GM23338 (cell line): Measurements from ENCODE around the gene SPON2. TPM values are rescaled to one million over a fixed set of nuclear protein-coding genes. Genes with fewer than 3 reads are reported as not detected.

Source experiments
- ATAC-seq: fragments of 200-7000 bp; cut with Tn5 transposase; 3 replicates; pipeline ENCODE4 v1.9.1; 2020
- DNase-seq: peaks from one replicate; pipeline ENCODE4 v3.0.0-alpha.2; 2015; ENCODE audit warnings: low spot score
- H2AFZ ChIP-seq: fragments of 200-600 bp; sonication (generic); 2 replicates; pipeline ENCODE4 v1.8.0; 2016; ENCODE audit warnings: antibody characterized with exemption, mild to moderate bottlenecking, moderate library complexity
- H3F3A ChIP-seq: fragments of 200-600 bp; sonication (generic); replicated peaks from 2 replicates; pipeline ENCODE4 v1.8.0; 2017; ENCODE audit warnings: antibody characterized with exemption, mixed run types, low read depth
- H3K27ac ChIP-seq: fragments of 200-600 bp; sonication (generic); 2 replicates; pipeline ENCODE4 v1.6.1; 2016; ENCODE audit warnings: low read depth
- H3K27me3 ChIP-seq: fragments of 200-600 bp; sonication (generic); 2 replicates; pipeline ENCODE4 v1.8.0; 2016; ENCODE audit warnings: mild to moderate bottlenecking, mixed run types, moderate library complexity; ENCODE audit not compliant: insufficient read depth
- H3K36me3 ChIP-seq: fragments of 200-600 bp; sonication (generic); 2 replicates; pipeline ENCODE4 v1.8.0; 2016; ENCODE audit warnings: mild to moderate bottlenecking; ENCODE audit not compliant: insufficient read depth
- H3K4me1 ChIP-seq: fragments of 200-600 bp; sonication (generic); 2 replicates; pipeline ENCODE4 v1.8.0; 2016; ENCODE audit warnings: mild to moderate bottlenecking, moderate library complexity; ENCODE audit not compliant: insufficient read depth
- H3K4me2 ChIP-seq: fragments of 200-600 bp; sonication (generic); 2 replicates; pipeline ENCODE4 v1.7.1; 2017; ENCODE audit warnings: mixed run types
- H3K4me3 ChIP-seq: fragments of 200-600 bp; sonication (generic); 2 replicates; pipeline ENCODE4 v1.6.1; 2016; ENCODE audit warnings: mixed run types
- H3K79me2 ChIP-seq: fragments of 200-600 bp; sonication (generic); replicated peaks from 2 replicates; pipeline ENCODE4 v1.8.0; 2017; ENCODE audit warnings: mild to moderate bottlenecking; ENCODE audit not compliant: insufficient read depth
- H3K9me2 ChIP-seq: fragments of 200-600 bp; sonication (generic); 2 replicates; pipeline ENCODE4 v1.8.0; 2017; ENCODE audit not compliant: insufficient read depth
- H4K20me1 ChIP-seq: fragments of 200-600 bp; sonication (generic); replicated peaks from 2 replicates; pipeline ENCODE4 v1.8.0; 2017; ENCODE audit warnings: mild to moderate bottlenecking; ENCODE audit not compliant: insufficient read depth
- H3K27ac Mint-ChIP-seq: 2 replicates; pipeline ENCODE4 v1.8.0; 2020; ENCODE audit warnings: inconsistent platforms, mild to moderate bottlenecking, moderate library complexity, mixed read lengths
- H3K27me3 Mint-ChIP-seq: 3 replicates; pipeline ENCODE4 v1.8.0; 2022; ENCODE audit warnings: low read depth, mild to moderate bottlenecking, moderate library complexity, mixed read lengths, inconsistent platforms; ENCODE audit not compliant: insufficient read depth, poor library complexity
- H3K36me3 Mint-ChIP-seq: 3 replicates; pipeline ENCODE4 v1.8.0; 2021; ENCODE audit warnings: low read depth, mild to moderate bottlenecking, inconsistent platforms, moderate library complexity, mixed read lengths
- H3K4me1 Mint-ChIP-seq: 3 replicates; pipeline ENCODE4 v1.8.0; 2020; ENCODE audit warnings: mild to moderate bottlenecking, inconsistent platforms, mixed read lengths
- H3K4me3 Mint-ChIP-seq: 3 replicates; pipeline ENCODE4 v1.8.0; 2021; ENCODE audit warnings: moderate library complexity, mild to moderate bottlenecking, inconsistent platforms, mixed read lengths
- H3K9me3 Mint-ChIP-seq: 3 replicates; pipeline ENCODE4 v1.8.0; 2020; ENCODE audit warnings: moderate library complexity, mild to moderate bottlenecking, inconsistent platforms, mixed read lengths
- EZH2 ChIP-seq: fragments of 200-600 bp; sonication (generic); IDR thresholded peaks from one replicate; pipeline ENCODE4 v1.8.0; 2017; ENCODE audit warnings: antibody characterized with exemption, mild to moderate bottlenecking, low read depth; ENCODE audit not compliant: unreplicated experiment
- POLR2AphosphoS5 ChIP-seq: IDR thresholded peaks from 2 replicates; pipeline ENCODE4 v1.6.1; 2016; ENCODE audit warnings: antibody characterized with exemption, low read depth
- REST ChIP-seq: IDR thresholded peaks from one replicate; pipeline ENCODE4 v1.6.1; 2018; ENCODE audit warnings: antibody characterized with exemption; ENCODE audit not compliant: unreplicated experiment
- ZNF114 ChIP-seq: fragments of 250-450 bp; sonication (Bioruptor Pico); IDR thresholded peaks from 2 replicates; pipeline ENCODE4 v1.5.0; 2020; ENCODE audit warnings: mild to moderate bottlenecking, moderate library complexity
- ZNF331 ChIP-seq: fragments of 250-450 bp; sonication (Bioruptor Pico); IDR thresholded peaks from 2 replicates; pipeline ENCODE4 v1.5.0; 2020; ENCODE audit warnings: low read depth, mild to moderate bottlenecking, moderate library complexity
- ZNF462 ChIP-seq: fragments of 250-450 bp; sonication (Bioruptor Pico); IDR thresholded peaks from 2 replicates; pipeline ENCODE4 v1.5.0; 2020; ENCODE audit warnings: mild to moderate bottlenecking, moderate library complexity
- polyA plus RNA-seq: library from polyadenylated mRNA; unstranded; fragments of >200 nt; fragmentation: Nextera tagmentation; extraction: Ambion mirVana; gene quantifications from 2 replicates; pipeline ENCODE4 v1.2.1, GENCODE V29; 2016
- total RNA-seq: library from RNA; depleted of rRNA; stranded (reverse); fragments of >200 nt; shearing (Covaris generic); gene quantifications from 2 replicates; pipeline ENCODE4 v1.2.3, GENCODE V29; 2014

Gene SPON2
- total and polyA plus RNA-seq, 2 experiments from 2014 or later, result 2.1 to 2.4 TPM

GRCh38 chr4:1169171-1169671, 3.2 kb downstream of the SPON2 start:
- Mint-ChIP-seq H3K4me1 (peaks cover 5% of the 10 kb centered on the region), H3K36me3 (peaks cover 3% of the 10 kb centered on the region; the same call in 1 of the 3 replicates), H3K9me3 (peaks cover 3% of the 10 kb centered on the region; the same call in 2 of the 3 replicates), H3K27me3 (peaks cover 75% of the 10 kb centered on the region), H3K4me3 (no peak overlapping the region), H3K27ac (no peak overlapping the region)
- no peak for DNase-seq
- no peaks in the 10 kb centered on the region for H3K9me2 ChIP-seq
- no peaks in the 10 kb centered on the region for H3F3A ChIP-seq
- peaks cover 66% of the 10 kb centered on the region for H3K27me3 ChIP-seq
- H3K4me1 ChIP-seq, result no peaks in the 10 kb centered on the region
- H2AFZ ChIP-seq, result no peak overlapping the region
- H4K20me1 ChIP-seq, result no peaks in the 10 kb centered on the region
- no peak overlapping the region for H3K4me2 ChIP-seq
- TF ChIP-seq ZNF114 (CRISPR knock-in tag), result no peak
- TF ChIP-seq ZNF331 (CRISPR knock-in tag), result no peak
- TF ChIP-seq ZNF462 (CRISPR knock-in tag), result no peak
- TF ChIP-seq EZH2, result no peak
- TF ChIP-seq POLR2AphosphoS5, result no peak
- TF ChIP-seq REST, result no peak
- H3K36me3 ChIP-seq, result no peaks in the 10 kb centered on the region
- H3K4me3 ChIP-seq, result no peak overlapping the region
- H3K79me2 ChIP-seq, result no peaks in the 10 kb centered on the region
- no peak overlapping the region for H3K27ac ChIP-seq
- ATAC-seq, result no peak
